NCI-H2081 (cell line): ENCODE results near the gene HNRNPH2.

Experiments
- DNase-seq, 2 experiments: peaks; one replicate each; lab custom pipeline; 2025; lab: John Stamatoyannopoulos, UW

Gene HNRNPH2, protein sequence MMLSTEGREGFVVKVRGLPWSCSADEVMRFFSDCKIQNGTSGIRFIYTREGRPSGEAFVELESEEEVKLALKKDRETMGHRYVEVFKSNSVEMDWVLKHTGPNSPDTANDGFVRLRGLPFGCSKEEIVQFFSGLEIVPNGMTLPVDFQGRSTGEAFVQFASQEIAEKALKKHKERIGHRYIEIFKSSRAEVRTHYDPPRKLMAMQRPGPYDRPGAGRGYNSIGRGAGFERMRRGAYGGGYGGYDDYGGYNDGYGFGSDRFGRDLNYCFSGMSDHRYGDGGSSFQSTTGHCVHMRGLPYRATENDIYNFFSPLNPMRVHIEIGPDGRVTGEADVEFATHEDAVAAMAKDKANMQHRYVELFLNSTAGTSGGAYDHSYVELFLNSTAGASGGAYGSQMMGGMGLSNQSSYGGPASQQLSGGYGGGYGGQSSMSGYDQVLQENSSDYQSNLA

DNA sequence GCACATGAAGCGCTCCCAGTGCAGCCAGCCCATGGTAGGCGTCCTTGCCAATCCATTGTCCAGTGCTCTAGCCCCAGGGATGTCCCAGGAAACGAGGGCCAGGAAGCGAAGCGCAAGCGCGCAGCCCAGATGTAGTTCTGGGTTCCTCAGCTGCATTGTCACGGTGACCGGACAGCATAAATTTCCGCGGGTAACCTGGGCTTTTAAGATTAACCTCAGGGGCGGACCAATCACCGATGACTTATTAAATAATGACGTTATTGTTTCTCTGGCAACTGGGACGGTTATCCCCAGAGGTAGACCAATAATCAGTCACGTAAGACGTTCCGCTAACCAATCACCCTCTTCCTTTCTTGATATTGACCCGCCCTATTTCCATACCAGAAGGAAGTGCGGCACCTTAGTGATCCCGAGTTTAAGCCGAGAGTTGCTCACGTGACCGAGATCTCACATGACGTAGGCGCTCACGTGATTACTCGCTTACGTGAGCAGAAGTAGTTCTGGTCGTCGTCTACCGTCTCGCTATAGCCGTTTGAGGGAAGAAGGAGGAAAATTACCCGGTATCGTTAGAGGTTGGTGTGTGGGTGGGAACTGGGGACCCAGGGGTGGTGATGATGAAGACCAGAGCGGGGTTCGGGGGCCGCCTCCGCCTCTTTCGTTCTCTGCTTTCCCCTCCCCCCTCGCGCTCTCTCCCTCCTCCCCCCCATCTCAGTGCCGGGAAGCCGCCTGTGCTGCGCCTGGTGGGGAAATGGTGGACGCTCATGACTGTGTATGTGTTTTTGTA, at the start of gene HNRNPH2, which contains the start of gene GLA:
Gene HNRNPH2 (plus strand): TSS at position 475 of the 784 bp plus-strand sequence. CDS start 3,767 bp downstream, outside the sequence.
Gene GLA (minus strand): TSS at position 178 of the 784 bp plus-strand sequence. CDS start 22 bp downstream, at position 156.
- DNase-seq, result peak; percentile 94 to 99

DNA sequence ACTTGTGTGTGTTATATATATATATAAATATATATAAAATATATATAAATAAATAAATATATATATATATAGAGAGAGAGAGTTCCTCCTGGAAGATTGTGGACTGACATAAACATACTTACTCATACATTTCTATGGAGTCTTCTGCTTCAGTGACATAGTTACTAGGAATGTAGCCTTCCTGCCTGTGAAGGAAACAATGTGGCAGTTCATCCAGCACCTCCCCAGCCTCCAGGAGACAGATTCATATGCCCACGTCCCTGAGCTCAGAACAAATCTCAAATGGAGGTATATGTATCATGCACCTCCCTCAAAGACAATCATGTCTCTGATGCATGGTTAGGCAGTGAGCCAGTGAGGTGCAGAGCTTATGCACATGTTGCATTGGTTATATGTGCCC, 48.1 kb upstream of the HNRNPH2 start:
- no peak for DNase-seq

DNA sequence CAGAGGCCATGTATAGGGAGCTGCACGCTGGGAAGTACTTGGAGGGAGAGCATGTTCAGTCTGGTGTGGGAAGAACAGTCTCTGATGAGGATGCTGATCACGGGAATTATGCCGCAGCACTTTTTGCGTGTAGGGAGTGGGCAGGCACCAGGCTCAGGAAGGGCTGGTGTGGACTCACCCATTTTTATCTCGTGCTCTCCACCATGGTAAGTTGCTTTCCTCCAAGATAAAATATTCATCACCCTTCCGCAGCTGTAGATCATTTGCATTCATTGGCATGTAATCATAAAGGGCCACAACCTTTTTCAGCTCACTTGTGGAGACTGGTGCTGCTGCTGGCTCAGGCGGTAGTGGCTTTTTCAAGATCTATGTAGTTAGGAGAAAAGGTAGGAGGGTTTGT, 47.6 kb upstream of the HNRNPH2 start:
- DNase-seq, result no peak

DNA sequence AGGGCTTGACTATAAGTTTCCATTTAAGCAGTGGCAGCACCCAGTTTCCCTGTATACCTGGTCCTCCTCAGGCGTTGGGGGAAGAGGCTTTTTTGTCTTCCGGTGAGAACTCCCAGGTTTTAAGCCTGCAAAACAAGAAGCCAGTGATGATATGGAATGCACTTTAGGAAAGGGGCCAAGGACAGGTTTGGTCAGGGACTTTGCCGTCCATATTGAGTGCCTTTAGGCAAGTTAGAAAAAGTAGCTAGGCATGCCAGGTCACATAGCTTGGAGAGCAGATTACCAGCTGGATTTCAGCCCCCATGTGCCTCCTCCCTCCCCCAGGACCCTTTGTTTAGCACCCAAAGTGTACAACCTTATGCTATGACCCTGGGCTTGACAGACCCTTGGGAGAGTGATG, 45.9 kb upstream of the HNRNPH2 start:
- no peak for DNase-seq

DNA sequence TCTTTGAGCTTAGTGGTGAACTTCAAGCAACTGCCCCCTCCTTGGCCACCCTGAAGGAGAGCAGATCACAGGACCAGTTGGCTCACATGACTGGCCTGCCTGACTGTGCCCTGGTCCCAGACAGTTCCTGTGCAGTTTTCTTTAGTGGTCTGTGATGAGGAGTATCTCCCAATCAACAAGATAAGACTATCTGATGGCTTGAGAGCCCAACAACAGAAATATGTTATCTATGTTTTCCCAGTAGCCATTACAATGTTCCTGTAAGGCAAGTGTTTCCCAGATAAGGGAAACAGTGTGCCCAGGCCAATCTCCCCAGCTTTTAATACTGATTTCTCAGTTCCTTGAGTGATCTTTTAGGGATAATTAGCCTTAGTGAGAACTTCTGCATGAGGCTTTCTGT, 45.3 kb upstream of the HNRNPH2 start:
- no peak for DNase-seq

DNA sequence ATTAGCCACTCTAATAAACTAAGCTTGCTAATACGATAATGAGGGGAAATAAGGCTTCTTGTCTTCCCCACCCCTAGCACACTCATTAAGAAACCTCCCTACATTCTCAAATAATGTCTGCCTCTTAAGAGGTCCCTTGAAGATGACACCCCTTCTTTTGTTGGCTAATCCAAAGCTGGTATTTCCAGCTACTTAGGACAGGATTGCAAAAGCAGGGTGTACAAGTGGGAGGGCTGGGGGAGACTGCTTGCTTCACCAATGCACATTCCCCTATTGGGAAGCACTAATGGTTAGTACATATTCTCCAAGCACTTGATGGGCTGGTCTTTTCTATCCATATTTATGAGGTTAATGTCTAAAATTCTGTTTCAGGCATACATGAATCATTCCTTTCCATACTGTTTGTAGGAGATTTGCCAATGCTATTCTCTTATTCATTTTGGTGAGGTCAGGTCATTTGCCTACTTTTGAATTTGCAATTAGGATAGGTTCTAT, 42.7 kb upstream of the HNRNPH2 start:
- no peak for DNase-seq

DNA sequence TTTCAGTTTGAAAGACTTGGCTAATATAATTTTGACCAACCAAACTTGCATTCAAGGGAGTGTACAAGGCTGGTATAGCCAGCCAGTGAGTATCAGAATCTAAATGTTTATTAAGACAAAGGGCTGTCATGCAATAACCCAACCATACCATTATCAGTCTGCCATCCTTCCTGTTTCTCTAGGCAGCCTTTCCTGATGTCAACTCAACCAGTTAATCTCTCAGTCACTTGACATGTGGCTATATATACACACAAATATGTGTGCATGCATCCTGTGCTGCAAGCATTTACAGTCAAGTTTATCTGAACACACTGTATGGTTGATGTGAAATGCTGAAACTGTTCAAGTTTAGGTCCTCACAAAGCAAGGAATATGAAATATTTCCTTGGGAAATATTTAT, 39.2 kb upstream of the HNRNPH2 start:
- no peak for DNase-seq

DNA sequence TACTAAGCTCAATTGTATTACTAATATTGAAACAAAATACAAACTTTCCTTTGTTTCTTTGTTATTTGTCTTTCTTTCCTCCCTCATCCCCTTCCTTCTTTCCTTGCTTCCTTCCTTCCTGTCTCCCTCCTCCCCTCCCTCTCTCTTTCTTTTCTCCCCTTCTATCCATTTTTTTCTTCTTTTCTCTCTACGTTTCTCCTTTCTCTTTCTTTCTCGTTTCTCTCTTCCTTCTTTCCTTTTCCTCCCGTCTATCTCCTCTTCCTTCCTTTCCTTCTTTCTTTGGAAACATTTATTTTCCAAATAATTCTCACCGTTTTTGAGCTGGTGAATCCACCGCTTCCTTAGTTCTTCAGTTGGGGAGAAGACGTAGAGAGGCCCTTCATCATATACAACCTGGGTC, 38.3 kb upstream of the HNRNPH2 start:
- no peak for DNase-seq

DNA sequence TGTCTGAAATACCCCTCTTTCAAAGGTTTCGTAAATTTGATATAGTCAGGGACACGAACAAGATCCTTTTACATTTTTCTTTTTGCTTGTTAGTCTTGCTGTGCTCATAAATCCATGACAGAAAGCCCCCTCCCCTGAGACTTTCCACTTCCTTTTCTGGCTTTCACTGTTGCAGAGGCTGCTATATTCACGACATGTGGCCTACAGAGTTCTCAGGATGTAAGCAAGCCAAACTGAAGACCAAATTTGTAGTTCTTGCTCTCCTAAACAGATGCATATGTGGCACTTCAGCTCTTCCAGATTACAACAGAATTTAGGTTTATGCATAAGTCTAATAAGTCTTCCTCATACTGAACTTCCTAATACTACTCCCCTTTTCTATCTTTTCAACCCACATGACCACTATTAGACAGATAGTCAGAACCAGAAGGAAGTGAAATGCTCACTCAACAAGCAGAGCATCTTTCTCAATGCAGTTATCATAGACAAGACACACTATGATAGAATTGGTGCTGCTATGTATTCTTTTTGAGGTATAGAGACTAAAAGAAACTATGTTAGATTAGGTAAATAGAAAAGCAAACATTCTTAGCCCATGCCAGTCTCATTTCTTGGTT, 37.0 kb upstream of the HNRNPH2 start:
- no peak for DNase-seq

DNA sequence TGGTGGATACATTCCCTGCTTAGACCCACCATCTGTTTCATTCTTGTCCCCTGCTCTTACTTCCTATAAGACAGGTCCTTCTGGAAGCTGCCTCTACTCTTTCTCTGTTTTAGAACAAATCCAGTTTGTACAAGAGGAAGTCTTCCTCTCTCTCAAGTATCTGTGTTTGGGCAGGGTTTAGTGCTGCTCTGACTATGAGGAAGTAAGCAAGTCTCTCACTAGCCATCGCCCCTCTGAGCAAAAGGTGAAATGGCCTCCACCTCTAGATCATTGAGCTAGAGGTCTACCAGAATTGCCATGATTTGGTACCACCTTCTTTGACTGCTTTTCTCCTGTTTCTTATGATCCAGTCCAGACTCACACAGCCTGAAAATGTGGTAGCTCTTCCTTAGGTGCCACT, 30.5 kb upstream of the HNRNPH2 start:
- no peak for DNase-seq

DNA sequence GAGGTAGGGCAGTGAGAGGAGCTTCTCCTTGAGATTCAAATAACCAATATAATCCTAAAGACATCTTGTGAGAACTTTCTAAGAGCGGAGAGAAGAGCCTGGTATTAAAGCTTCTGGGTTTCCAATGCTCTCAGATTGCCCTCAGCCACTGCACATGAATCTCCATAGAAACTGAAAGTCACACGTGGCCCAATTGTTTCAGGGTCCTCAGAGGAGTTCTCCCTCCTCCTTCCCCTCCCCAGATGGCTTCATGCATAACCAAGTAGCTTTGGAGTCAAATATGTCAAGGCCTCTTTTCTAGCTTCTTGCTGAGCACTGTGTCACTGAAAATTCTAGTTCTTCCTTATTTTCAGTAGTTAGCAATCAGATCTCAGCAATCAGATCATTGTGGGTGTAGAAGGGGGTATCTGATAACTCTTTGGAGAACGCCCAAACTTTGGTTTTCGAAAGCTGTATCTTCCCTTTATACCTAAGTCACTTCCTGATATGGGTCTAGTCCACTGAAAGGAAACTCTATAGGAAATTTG, 24.3 kb upstream of the HNRNPH2 start:
- DNase-seq, result no peak

DNA sequence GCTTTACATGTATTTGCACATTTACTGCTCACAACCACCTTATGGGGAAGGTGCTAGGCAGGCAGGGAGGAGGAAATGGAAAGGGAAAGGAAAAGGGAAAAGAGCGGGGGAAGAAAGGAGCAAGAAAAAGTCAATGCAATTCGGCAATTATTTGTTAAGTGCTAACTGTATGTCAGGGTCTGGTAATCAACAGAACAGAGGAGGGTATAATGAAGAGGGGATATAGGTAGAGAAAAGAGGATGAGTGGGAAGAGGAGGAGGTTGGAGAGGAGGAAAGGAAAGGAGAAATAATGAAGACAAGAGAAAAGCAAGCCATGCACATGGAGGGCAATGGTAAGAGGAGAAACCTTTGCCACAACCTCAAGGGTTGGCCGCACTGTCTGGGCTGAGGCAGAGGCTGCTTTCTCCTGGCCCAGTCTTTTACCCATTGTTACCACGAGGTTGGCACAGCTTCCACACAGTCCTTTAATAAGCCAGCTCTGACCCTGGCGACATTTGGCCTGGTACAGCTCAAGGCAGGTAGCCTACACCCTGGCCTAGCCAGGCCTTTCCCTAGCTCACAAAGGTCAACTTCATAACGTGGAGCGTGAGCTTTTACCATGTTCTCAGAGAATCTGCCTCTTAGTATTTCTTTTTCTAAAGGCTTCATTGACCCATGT, 22.9 kb upstream of the HNRNPH2 start:
- DNase-seq, result no peak

DNA sequence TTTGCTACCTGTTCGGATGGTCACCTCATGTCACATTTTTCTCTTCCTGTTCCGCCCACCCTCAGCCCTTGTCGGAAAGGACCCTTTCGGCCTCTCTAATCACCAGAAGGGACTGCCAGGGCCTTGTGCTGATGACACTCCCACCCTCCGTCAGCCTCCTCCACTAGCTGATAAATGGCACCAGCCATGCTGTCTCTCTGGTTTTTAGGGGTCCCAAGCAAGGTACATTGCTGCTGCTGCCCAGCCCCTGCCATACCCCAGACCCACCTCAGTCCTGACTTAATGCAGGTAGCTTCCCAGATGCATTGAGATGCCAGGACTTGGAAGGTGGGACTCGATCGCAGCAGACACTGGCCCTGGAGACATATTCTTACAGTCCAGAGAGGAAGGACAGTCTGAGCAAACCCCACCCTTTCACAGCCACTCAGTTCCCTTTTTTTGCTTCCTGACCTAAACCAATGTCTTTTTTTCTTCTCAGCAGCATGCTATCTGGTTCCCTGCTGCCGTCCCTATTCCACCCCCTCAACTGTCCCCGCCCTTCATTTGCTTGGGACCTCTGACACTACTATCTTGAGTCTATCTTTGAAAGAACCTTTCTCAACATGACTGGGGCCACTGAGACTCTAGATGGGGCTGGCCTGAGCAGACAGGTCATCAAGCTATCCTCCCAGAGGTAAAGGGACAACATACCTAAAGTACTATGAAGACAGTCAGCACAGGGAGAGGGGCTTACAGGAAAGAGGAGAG, 22.1 kb upstream of the HNRNPH2 start, which contains the start of gene BTK:
Gene BTK (minus strand): TSS at position 397 of the 747 bp plus-strand sequence. CDS start 10,907 bp downstream, outside the sequence.
- DNase-seq, result no peak

DNA sequence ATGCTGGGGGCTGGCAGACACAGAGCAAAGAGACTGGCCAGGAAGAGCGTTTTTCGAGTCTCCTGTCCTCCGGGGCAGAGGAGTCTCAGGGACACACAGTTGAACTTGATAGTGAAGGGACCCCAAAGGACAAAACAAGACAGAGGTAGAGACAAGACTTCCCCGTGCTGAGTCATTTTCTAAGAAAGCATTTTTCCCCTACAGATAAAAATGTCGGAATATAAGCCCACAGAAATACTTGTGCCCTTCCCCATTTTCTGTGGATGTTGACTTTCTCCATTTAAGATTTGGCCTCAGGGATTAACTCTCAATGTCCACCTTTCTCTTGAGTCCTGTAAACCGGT, 21.5 kb upstream of the HNRNPH2 start:
- no peak for DNase-seq

DNA sequence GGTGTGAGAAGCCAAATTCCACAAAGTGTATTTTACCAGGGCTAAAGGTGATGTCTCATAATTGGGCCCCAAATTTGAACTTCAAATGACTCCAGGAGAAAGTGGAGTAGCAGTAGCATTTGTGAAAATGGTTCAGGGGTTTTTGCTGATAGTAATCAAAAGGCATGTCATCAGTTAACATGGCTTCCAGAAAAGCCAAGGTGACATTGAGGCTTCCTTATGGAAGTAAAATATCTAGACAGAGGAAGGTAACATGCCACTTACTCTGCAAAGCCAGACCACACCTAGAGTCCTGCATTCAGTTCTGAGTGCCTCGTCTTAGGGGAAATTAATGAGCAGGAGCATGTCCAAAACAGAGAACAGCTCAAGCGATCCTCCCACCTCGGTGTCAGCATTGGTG, 19.4 kb upstream of the HNRNPH2 start:
- DNase-seq, result no peak

DNA sequence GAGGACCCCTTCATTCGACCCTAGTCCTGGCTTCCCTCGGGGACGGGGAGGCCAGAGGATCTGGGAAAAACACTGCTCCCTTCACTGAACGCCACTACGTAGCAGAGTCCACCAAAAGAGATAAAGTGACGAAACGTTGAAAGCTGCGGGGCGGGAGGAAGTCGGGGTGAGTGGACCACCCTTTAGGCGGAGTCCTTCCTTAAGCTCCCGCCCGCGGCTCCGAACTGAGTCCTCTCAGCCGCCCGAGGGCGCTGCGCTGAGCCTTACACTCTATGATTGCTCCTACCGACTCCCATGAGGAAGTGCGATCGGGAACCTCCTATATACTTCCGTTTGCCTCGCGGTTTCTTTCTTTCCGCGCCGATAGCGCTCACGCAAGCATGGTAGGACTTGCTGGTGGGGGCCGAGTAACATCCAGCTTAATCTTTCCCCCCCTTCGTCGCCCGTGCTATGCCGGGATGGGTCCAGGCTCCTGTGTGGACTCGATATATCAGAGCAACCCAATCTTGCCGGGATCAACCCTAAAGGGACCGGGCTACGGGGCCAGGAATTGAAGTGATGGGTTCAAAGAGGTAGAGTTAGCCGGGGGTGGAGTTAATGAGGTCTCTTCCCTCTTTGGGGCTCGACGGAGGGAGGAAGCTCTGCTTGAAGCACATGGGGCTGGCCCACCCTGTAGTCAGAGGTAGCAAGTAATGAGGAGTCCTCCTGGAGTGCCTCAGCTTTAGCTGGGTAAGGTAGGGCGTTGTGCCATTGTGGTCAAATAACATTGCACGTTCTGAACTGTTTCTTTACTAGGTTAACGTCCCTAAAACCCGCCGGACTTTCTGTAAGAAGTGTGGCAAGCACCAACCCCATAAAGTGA, 17.1 kb upstream of the HNRNPH2 start, which contains the start of gene RPL36A:
Gene RPL36A (plus strand): TSS at position 348 of the 862 bp plus-strand sequence. CDS start 33 bp downstream, at position 381.
- peak; percentile 92 to 96 for DNase-seq

DNA sequence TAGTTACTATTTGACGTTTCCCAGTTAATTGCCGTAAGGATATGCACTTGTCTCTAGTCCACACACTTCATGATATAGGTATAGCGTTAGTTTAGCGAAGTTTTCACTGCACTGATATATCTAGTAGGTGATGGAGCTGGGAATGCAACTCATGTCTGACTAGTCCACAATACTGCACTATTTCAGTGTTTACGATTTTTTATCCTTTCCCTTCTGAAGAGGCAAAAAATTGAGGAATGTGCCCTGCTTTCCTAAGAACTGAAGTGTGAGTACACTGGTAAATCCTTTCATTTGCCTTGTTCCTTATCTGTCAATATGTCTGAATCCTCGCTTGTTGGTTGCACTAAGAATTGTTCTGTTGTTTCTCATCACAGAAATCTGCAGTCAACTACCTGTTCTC, 16.2 kb upstream of the HNRNPH2 start:
- DNase-seq, result no peak

DNA sequence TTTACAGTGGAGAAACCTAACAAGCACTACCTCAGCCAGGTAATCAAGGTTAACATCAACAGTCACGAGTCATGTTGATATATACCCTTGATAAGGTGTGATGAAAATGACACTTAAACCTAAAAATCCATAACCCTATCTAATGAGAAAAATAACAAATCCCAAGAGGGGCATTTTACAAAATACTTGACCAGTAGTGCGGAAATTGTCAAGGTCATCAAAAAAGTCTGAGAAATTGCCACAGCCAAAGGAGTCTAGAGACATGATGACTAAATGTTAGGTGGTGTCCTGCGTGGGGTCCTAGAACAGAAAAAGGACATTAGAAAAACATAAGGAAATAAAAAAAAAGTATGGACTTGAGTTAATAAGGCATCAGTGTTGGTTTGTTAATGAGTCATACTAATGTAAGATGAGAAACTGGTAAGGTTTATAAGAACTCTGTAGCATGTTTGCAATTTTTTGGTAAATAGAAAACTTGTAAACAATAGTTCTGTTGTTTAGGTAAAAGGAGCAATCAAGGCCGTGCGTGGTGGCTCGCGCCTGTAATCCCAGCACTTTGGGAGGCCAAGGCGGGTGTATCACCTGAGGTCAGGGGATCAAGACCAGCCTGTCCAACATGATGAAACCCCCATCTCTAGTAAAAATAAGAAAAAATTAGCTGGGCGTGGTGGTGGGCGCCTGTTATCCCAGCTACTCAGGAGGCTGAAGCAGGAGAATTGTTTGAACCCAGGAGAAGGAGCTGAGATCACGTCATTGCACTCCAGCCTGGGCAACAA, 14.3 kb upstream of the HNRNPH2 start:
- no peak for DNase-seq

DNA sequence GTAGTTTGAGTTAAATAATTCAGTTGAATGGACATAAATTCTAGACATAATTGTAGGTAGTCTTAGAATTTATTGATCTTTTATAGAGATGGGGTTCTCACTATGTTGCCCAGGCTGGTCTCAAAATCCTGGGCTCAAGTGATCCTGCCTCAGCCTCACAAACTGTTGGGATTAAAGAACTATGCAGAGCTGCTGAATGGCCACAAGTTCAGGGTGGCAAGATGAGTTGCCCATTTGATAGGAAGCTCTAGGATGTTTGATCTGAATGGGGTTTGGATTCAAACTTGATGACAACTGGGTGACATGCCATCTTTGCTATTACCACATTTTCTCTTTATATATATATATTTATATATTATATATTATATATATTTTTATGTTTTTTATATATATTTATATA, 13.7 kb upstream of the HNRNPH2 start:
- no peak for DNase-seq
